GM21526 (cell line): ENCODE results near the gene ESPN.

Source experiments
- ATAC-seq: cut with Tn5 transposase; IDR thresholded peaks from one replicate; pipeline ENCODE4 v1.9.1; 2021; ENCODE audit warnings: moderate library complexity; ENCODE audit not compliant: unreplicated experiment, low FRiP score

Gene ESPN

GRCh38 chr1:6506210-6507036 is 81.8 kb downstream of the ESPN start:
- no peak for ATAC-seq

GRCh38 chr1:6507037-6507428 is 82.5 kb downstream of the ESPN start:
- ATAC-seq: no peak

DNA sequence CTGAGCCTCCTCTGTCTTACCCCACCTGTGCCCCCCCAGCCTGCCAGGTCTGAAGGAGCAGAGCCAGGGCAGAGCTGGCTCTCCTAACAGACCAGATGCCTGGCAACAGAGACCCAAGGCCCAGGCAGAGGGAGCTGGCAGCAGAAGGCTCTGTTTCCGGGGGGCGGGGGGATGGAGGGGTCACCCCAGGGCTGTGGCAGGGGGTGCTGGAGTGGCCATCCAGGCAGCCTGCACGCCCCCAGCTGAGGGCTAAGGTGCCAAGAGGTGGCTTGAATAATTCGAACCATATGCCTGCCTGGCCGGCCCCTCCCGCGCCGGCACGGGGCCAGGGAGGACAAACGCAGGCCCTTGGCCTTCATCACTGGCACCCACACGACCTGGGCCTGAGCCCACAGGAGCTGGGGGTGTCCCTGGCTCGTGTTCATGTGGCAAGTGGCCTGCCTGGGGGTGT is 82.9 kb downstream of the ESPN start:
- ATAC-seq: no peak

GRCh38 chr1:6508154-6508815 is 83.7 kb downstream of the ESPN start:
- no peak for ATAC-seq

DNA sequence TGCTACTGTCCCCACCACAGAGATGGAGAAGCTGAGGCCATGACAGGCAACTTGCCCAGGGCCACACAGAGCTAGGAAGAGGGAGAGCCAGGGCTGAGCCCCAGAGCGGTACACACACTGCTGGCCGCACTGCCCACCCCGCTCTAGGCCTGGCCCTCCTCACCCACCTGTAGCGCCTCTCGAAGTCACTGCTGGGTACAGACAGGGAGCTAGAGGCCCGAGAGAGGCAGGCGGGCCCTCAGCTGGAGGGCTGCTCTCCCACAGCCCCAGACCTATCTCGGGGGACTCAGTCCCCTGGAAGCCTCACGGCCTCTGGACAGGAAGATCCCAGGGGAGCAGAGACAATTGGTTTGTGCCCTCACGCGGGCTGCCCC is 84.2 kb downstream of the ESPN start:
- ATAC-seq: no peak

GRCh38 chr1:6509220-6509918 is 84.8 kb downstream of the ESPN start:
- ATAC-seq: no peak

DNA sequence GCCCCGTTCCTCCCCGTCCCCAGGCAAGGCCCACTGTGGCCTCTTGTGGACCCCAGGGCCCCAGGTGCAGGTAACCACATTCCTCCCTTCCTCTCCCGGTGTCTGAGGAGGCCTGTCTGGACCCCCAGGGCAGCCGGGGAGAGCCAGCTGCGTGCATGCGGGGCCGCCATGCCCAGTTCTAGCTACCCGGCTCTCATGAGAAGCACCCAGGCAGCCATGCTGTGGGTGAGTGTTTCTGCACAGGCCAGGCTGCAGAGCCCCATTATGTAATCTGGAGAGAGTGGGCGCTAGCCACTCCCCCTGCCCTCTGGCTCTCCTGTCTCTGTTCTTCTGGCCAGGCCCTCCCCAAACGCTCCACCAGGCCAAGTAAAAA is 85.3 kb downstream of the ESPN start:
- ATAC-seq: no peak

GRCh38 chr1:6510493-6510892 is 85.9 kb downstream of the ESPN start:
- no peak for ATAC-seq
